Measurements from ENCODE around the gene CSAG1.
"Not testable (repeated sequence)": the region's sequence is repeated elsewhere in the genome, so short reads cannot be mapped to it uniquely, and the experiment has no call there.

The CSAG1 gene, protein sequence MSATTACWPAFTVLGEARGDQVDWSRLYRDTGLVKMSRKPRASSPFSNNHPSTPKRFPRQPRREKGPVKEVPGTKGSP

DNA sequence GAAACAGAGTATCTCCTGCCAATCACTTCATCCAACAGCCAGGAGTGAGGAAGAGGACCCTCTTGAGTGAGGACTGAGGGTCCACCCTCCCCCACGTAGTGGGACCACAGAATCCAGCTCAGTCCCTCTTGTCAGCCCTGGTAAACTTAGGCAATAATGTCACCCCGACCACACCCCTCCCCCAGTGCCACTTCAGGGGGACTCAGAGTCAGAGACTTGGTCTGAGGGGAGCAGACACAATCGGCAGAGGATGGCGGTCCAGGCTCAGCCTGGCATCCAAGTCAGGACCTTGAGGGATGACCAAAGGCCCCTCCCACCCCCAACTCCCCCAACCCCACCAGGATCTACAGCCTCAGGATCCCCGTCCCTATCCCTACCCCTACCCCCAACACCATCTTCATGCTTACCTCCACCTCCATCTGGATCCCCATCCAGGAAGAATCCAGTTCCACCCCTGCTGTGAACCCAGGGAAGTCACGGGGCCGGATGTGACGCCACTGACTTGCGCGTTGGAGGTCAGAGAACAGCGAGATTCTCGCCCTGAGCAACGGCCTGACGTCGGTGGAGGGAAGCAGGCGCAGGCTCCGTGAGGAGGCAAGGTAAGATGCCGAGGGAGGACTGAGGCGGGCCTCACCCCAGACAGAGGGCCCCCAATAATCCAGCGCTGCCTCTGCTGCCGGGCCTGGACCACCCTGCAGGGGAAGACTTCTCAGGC is at the start of gene CSAG1, which contains the start of gene MAGEA12:
CSAG1 (minus strand) TSS at position 461 of the 715 bp plus-strand sequence. CDS start 1,261 bp downstream, outside the sequence.
MAGEA12 (plus strand) TSS at position 497 of the 715 bp plus-strand sequence. CDS start 2,405 bp downstream, outside the sequence.
- H3K36me3 ChIP-seq (ENCODE audit: control insufficient read depth, insufficient read depth, low read length): no peaks in the 10 kb centered on the region
- H3K4me3 ChIP-seq (ENCODE audit: low read length): no peak within 1 kb of the TSS
- H3K4me1 ChIP-seq (ENCODE audit: control insufficient read depth, insufficient read depth, low read length): no peaks in the 10 kb centered on the region
- no CpG with 5 or more reads among the region's 21 CpGs for WGBS (ENCODE audit: insufficient coverage, insufficient read length)
- no peaks in the 10 kb centered on the region for H3K9me3 ChIP-seq (ENCODE audit: control insufficient read depth, insufficient read depth, low read length)
- DNase-seq (ENCODE audit: low read depth, low spot score): no peak
- no peaks in the 10 kb centered on the region for H3K27me3 ChIP-seq (ENCODE audit: control insufficient read depth, insufficient read depth, low read length)
- H3K27ac ChIP-seq (ENCODE audit: low read length): no peak within 1 kb of the TSS

DNA sequence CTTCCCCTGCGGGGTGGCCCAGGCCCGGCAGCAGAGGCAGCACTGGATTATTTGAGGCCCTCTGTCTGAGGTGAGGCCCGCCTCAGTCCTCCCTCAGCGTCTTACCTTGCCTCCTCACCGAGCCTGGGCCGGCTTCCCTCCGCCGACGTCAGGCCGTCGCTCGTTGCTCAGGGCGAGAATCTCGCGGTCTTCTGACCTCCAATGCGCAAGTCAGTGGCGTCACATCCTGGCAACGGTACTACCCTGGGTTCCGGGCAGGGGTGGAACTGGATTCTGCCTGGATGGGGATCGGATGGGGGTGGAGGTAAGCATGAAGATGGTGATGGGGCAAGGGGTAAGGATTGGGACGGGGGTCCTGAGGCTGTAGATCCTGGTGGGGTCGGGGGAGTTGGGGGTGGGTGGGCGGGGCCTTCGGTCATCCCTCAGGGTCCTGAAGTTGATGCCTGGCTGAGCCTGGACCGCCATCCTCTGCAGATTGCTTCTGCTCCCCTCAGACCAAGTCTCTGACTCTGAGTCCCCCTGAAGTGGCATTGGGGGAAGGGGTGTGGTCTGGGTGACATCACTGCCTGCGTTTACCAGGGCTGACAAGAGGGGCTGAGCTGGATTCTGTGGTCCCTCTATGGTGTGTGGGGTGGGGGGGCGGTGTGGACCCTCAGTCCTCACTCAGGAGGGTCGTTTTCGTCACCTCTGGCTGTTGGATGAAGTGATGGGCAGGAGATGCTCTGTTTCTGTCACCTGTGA is 36.2 kb upstream of the CSAG1 start, which contains the start of gene MAGEA6:
MAGEA6 (minus strand) TSS at position 141 of the 741 bp plus-strand sequence. CDS start 2,039 bp downstream, outside the sequence.
- not testable (repeated sequence) for H3K9me3 ChIP-seq (ENCODE audit: control insufficient read depth, insufficient read depth, low read length); DNase-seq (ENCODE audit: low read depth, low spot score); H3K27me3 ChIP-seq (ENCODE audit: control insufficient read depth, insufficient read depth, low read length); H3K27ac ChIP-seq (ENCODE audit: low read length); H3K4me1 ChIP-seq (ENCODE audit: control insufficient read depth, insufficient read depth, low read length); H3K4me3 ChIP-seq (ENCODE audit: low read length); H3K36me3 ChIP-seq (ENCODE audit: control insufficient read depth, insufficient read depth, low read length)
- no CpG with 5 or more reads among the region's 29 CpGs for WGBS (ENCODE audit: insufficient coverage, insufficient read length)

DNA sequence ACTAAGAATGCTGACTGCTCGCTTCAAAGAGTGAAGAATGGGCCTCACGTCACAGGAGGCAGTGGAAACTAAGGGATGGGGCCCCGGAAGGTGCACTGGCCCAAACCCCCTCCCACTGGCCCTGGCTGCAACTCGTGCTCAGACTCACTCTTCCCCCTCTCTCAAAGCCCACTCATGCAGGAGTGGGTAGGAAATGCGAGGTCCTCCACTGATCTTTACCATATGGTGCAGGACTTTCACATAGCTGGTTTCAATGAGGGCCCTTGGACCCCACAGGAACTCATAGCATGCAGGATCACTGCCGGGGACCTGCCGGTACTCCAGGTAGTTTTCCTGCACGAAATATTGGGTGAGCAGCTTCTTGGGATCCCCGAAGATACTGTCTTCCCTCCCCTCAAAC is 33.0 kb upstream of the CSAG1 start:
- DNase-seq (ENCODE audit: low read depth, low spot score); H3K4me1 ChIP-seq (ENCODE audit: control insufficient read depth, insufficient read depth, low read length); H3K4me3 ChIP-seq (ENCODE audit: low read length); H3K27me3 ChIP-seq (ENCODE audit: control insufficient read depth, insufficient read depth, low read length); H3K27ac ChIP-seq (ENCODE audit: low read length); H3K9me3 ChIP-seq (ENCODE audit: control insufficient read depth, insufficient read depth, low read length); H3K36me3 ChIP-seq (ENCODE audit: control insufficient read depth, insufficient read depth, low read length): not testable (repeated sequence)
- no CpG with 5 or more reads among the region's 9 CpGs for WGBS (ENCODE audit: insufficient coverage, insufficient read length)

DNA sequence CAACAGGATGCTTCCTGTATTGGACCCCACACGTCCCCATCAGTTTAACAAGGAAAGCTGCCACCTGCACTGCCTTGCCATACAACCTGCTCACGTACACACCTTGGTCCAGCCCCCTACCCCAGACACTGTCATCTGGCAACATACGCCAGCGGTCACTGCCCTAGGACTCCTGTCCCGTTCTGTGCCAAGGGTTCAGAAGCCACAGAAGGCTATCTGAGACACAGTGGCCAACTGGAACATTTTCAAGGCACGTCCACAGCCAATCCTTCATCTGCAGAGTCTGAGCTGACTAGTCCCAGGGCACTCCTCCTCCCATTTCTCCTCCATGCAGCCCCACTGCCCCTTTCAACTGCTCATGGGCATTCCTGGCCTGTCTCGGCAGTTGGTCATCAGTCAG is 28.1 kb upstream of the CSAG1 start:
- not testable (repeated sequence) for H3K27ac ChIP-seq (ENCODE audit: low read length); H3K36me3 ChIP-seq (ENCODE audit: control insufficient read depth, insufficient read depth, low read length); H3K27me3 ChIP-seq (ENCODE audit: control insufficient read depth, insufficient read depth, low read length); H3K9me3 ChIP-seq (ENCODE audit: control insufficient read depth, insufficient read depth, low read length); H3K4me1 ChIP-seq (ENCODE audit: control insufficient read depth, insufficient read depth, low read length); DNase-seq (ENCODE audit: low read depth, low spot score); H3K4me3 ChIP-seq (ENCODE audit: low read length)
- WGBS (ENCODE audit: insufficient coverage, insufficient read length): no CpG with 5 or more reads among the region's 7 CpGs

DNA sequence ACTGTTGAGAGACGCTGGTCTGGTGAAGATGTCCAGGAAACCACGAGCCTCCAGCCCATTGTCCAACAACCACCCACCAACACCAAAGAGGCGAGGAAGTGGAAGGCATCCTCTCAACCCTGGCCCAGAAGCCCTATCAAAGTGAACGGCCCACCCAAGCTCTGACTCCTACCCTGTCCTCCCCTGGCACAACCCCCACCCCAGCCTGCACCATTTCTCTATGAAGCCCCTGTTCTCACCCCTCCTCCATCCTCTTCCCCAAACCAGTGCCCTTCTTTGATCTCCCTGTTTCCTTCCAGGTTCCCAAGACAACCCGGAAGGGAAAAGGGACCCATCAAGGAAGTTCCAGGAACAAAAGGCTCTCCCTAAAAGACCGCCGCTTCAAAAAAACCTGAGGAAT is 26.0 kb upstream of the CSAG1 start:
- no CpG with 5 or more reads among the region's 7 CpGs for WGBS (ENCODE audit: insufficient coverage, insufficient read length)
- not testable (repeated sequence) for DNase-seq (ENCODE audit: low read depth, low spot score)

DNA sequence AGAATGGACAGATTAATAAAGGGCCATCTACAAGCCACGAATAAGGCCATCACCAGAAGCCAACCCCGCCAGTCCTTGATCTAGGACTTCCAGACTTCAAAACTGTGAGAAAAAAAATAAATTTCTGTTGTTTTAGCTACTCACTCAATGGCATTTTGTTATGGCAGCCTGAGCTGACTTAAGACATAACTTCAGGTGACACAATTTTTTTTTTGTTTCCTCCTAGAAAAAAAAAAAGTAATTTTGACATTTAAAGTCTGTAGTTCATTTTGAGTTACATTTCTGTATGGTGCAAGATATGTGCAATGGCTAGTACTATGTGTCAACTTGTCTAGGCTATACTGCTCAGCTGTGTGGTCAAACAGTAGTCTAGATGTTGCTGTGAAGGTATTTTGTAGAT is 25.4 kb upstream of the CSAG1 start, which contains the start of gene CSAG3:
CSAG3 (plus strand) TSS at position 301 of the 400 bp plus-strand sequence.
- not testable (repeated sequence) for H3K9me3 ChIP-seq (ENCODE audit: control insufficient read depth, insufficient read depth, low read length); H3K4me3 ChIP-seq (ENCODE audit: low read length); H3K4me1 ChIP-seq (ENCODE audit: control insufficient read depth, insufficient read depth, low read length); DNase-seq (ENCODE audit: low read depth, low spot score); H3K36me3 ChIP-seq (ENCODE audit: control insufficient read depth, insufficient read depth, low read length); H3K27me3 ChIP-seq (ENCODE audit: control insufficient read depth, insufficient read depth, low read length); H3K27ac ChIP-seq (ENCODE audit: low read length)
- no CpG with 5 or more reads among the region's 2 CpGs for WGBS (ENCODE audit: insufficient coverage, insufficient read length)

More for the DNA sequence above, 26.0 kb upstream of the CSAG1 start:
- not testable (repeated sequence) for H3K4me3 ChIP-seq (ENCODE audit: low read length); H3K27me3 ChIP-seq (ENCODE audit: control insufficient read depth, insufficient read depth, low read length); H3K27ac ChIP-seq (ENCODE audit: low read length); H3K9me3 ChIP-seq (ENCODE audit: control insufficient read depth, insufficient read depth, low read length); H3K4me1 ChIP-seq (ENCODE audit: control insufficient read depth, insufficient read depth, low read length); H3K36me3 ChIP-seq (ENCODE audit: control insufficient read depth, insufficient read depth, low read length)

DNA sequence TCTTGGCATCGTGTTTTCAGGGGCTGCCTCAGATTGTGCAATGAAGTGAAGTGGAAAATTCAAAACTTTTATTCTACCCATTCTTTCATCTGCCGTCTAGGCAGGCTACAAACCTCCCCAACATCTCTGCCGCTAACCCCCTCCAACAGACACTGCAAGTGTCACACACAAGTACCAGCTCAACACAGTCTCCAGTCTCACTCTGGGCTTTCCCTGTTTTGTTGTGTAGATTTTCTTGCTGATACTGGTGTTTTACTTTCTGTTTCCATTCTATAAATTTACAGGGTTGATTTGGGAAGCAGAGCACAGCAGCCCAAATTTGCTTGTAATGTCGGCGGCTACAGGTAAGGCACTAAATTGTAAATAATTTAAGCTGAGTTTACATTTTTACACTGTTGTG is 21.4 kb upstream of the CSAG1 start:
- not testable (repeated sequence) for H3K27ac ChIP-seq (ENCODE audit: low read length); DNase-seq (ENCODE audit: low read depth, low spot score); H3K4me3 ChIP-seq (ENCODE audit: low read length); H3K4me1 ChIP-seq (ENCODE audit: control insufficient read depth, insufficient read depth, low read length); H3K27me3 ChIP-seq (ENCODE audit: control insufficient read depth, insufficient read depth, low read length); H3K36me3 ChIP-seq (ENCODE audit: control insufficient read depth, insufficient read depth, low read length); H3K9me3 ChIP-seq (ENCODE audit: control insufficient read depth, insufficient read depth, low read length)
- WGBS (ENCODE audit: insufficient coverage, insufficient read length): no CpG with 5 or more reads among the region's 5 CpGs

DNA sequence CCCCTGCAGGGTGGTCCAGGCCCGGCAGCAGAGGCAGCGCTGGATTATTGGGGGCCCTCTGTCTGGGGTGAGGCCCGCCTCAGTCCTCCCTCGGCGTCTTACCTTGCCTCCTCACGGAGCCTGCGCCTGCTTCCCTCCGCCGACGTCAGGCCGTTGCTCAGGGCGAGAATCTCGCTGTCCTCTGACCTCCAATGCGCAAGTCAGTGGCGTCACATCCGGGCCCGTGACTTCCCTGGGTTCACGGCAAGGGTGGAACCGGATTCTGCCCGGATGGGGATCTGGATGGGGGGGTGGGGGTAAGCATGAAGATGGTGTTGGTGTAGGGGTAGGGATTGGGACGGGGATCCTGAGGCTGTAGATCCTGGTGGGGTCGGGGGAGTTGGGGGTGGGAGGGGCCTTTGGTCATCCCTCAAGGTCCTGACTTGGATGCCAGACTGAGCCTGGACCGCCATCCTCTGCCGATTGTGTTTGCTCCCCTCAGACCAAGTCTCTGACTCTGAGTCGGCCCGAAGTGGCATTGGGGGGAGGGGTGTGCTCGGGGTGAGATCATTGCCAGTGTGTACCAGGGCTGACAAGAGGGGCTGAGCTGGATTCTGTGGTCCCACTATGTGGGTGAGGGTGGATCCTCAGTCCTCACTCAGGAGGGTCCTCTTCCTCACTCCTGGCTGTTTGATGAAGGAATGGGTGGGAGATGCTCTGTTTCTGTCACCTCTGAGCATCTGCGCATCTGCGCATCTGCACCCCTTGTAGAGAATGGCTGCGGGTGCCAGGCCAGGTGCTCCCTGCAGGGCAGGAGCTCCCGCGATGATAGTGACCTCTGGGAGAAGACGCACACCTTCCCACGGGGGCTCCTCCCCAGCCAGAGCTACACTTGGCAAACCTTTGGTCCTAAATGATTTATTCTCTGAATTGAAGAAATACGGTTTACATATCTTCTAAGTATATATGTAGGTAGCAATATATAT is 20.4 kb upstream of the CSAG1 start, which contains the start of gene MAGEA2:
MAGEA2 (minus strand) TSS at position 157 of the 965 bp plus-strand sequence. CDS start 2,479 bp downstream, outside the sequence.
- not testable (repeated sequence) for H3K27ac ChIP-seq (ENCODE audit: low read length); H3K36me3 ChIP-seq (ENCODE audit: control insufficient read depth, insufficient read depth, low read length); H3K4me1 ChIP-seq (ENCODE audit: control insufficient read depth, insufficient read depth, low read length); H3K27me3 ChIP-seq (ENCODE audit: control insufficient read depth, insufficient read depth, low read length); H3K9me3 ChIP-seq (ENCODE audit: control insufficient read depth, insufficient read depth, low read length); H3K4me3 ChIP-seq (ENCODE audit: low read length); DNase-seq (ENCODE audit: low read depth, low spot score)
- no CpG with 5 or more reads among the region's 35 CpGs for WGBS (ENCODE audit: insufficient coverage, insufficient read length)

DNA sequence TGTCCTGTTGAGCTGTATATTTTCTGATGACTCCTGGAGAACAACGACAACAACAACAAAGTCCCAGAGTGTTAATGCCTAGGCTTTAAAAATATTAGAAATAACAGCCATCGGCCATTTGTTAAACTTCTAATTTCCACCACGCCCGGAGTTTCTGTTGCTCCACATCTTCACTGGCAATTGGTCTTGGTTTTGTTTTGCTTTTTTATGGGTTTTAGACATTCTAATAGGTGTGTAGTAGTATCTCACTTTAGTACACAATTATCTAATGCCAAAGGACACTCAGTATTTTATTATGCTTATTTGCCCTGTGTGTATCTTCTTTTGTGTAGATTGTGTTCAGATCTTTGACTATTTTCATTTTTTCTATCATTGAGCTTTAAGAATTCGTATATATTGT is 5.0 kb upstream of the CSAG1 start:
- Histone ChIP-seq H3K9me3 (ENCODE audit: control insufficient read depth, insufficient read depth, low read length) (no peaks in the 10 kb centered on the region), H3K4me3 (ENCODE audit: low read length) (no peak overlapping the region), H3K27me3 (ENCODE audit: control insufficient read depth, insufficient read depth, low read length) (no peaks in the 10 kb centered on the region), H3K4me1 (ENCODE audit: control insufficient read depth, insufficient read depth, low read length) (no peaks in the 10 kb centered on the region), H3K27ac (ENCODE audit: low read length) (no peak overlapping the region), H3K36me3 (ENCODE audit: control insufficient read depth, insufficient read depth, low read length) (no peaks in the 10 kb centered on the region)
- no peak for DNase-seq (ENCODE audit: low read depth, low spot score)
- no CpG with 5 or more reads among the region's 5 CpGs for WGBS (ENCODE audit: insufficient coverage, insufficient read length)

DNA sequence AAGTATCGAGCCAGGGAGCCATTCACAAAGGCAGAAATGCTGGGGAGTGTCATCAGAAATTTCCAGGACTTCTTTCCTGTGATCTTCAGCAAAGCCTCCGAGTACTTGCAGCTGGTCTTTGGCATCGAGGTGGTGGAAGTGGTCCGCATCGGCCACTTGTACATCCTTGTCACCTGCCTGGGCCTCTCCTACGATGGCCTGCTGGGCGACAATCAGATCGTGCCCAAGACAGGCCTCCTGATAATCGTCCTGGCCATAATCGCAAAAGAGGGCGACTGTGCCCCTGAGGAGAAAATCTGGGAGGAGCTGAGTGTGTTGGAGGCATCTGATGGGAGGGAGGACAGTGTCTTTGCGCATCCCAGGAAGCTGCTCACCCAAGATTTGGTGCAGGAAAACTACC is 3.0 kb upstream of the CSAG1 start:
- H3K27me3 ChIP-seq (ENCODE audit: control insufficient read depth, insufficient read depth, low read length); H3K4me1 ChIP-seq (ENCODE audit: control insufficient read depth, insufficient read depth, low read length); H3K4me3 ChIP-seq (ENCODE audit: low read length); H3K9me3 ChIP-seq (ENCODE audit: control insufficient read depth, insufficient read depth, low read length); H3K36me3 ChIP-seq (ENCODE audit: control insufficient read depth, insufficient read depth, low read length); H3K27ac ChIP-seq (ENCODE audit: low read length); DNase-seq (ENCODE audit: low read depth, low spot score): not testable (repeated sequence)
- no CpG with 5 or more reads among the region's 12 CpGs for WGBS (ENCODE audit: insufficient coverage, insufficient read length)

Measured in iPS DF 6.9 (cell line).